Measurements from ENCODE around the gene HDAC1.

The HDAC1 gene

DNA sequence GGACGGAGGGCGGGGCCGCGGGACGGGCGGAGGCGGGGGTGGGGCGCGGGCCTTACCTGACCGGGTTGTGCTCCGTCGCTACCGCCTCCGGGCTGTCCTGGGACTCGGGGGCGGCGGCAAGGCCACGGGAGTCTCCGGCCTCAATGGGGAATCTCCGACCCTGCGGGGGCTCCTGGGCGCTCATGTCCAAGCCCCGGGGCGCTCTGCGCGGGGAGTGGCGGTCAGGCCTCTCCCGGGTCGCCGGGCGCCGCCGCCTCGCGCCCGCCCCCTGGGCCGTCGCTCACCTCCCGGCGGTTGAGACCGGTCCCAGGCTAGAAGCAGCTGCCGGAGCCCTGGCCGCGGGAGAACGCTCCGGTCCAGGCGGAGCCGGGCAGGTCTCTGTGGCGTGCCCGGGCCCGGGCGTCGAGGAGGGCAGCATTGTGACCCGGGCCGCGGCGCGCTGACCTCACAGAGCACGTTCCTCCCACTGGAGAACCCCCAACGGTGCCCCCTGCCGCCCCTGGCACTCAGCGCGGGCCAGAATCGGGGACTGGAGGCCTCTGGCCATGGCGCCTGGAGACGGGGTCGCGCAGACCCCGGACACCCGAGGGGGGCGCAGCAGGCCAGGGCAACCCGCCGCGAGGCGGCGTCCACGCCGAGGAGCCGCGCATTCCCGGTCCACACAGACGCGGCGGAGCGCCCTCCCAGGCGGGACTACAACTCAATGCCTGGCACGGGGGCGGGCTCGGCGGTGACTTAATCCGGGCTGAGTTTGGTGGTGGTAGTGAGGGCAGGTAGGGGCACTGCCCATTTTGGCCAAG lies 70.0 kb downstream of the HDAC1 start:
- Histone ChIP-seq H3K79me2 (ENCODE audit: control insufficient read depth, low read length) (no peaks in the 10 kb centered on the region), H3K27ac (ENCODE audit: low read depth, low read length) (no peak overlapping the region), H3K9me3 (ENCODE audit: control insufficient read depth, insufficient read depth, low read length) (no peaks in the 10 kb centered on the region), H3K36me3 (ENCODE audit: control insufficient read depth, low read length) (peaks cover 12% of the 10 kb centered on the region; the same call in 1 of the 2 replicates), H3K4me1 (ENCODE audit: control insufficient read depth, low read length) (peaks cover 27% of the 10 kb centered on the region), H3K9me2 (replicated peaks; ENCODE audit: control insufficient read depth, low read length) (no peaks in the 10 kb centered on the region), H3K4me3 (ENCODE audit: low read length) (peak overlapping the region; percentile 37), H3F3A (ENCODE audit: control insufficient read depth, insufficient read depth) (peaks cover 15% of the 10 kb centered on the region), H3K4me2 (ENCODE audit: low read length) (peak overlapping the region; percentile 53), H4K20me1 (ENCODE audit: control insufficient read depth, insufficient read depth, low read depth, low read length) (no peaks in the 10 kb centered on the region), H3K27me3 (ENCODE audit: control insufficient read depth, low read length) (no peaks in the 10 kb centered on the region)
- TF ChIP-seq, protein P1, sequence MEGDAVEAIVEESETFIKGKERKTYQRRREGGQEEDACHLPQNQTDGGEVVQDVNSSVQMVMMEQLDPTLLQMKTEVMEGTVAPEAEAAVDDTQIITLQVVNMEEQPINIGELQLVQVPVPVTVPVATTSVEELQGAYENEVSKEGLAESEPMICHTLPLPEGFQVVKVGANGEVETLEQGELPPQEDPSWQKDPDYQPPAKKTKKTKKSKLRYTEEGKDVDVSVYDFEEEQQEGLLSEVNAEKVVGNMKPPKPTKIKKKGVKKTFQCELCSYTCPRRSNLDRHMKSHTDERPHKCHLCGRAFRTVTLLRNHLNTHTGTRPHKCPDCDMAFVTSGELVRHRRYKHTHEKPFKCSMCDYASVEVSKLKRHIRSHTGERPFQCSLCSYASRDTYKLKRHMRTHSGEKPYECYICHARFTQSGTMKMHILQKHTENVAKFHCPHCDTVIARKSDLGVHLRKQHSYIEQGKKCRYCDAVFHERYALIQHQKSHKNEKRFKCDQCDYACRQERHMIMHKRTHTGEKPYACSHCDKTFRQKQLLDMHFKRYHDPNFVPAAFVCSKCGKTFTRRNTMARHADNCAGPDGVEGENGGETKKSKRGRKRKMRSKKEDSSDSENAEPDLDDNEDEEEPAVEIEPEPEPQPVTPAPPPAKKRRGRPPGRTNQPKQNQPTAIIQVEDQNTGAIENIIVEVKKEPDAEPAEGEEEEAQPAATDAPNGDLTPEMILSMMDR (IDR thresholded peaks at IDR 0.05; ENCODE audit: low read depth, low read length, poor library complexity, severe bottlenecking): peak; percentile 22
- no peak for TF ChIP-seq EZH2phosphoT487 (IDR thresholded peaks at IDR 0.05; ENCODE audit: borderline replicate concordance, low read length)

DNA sequence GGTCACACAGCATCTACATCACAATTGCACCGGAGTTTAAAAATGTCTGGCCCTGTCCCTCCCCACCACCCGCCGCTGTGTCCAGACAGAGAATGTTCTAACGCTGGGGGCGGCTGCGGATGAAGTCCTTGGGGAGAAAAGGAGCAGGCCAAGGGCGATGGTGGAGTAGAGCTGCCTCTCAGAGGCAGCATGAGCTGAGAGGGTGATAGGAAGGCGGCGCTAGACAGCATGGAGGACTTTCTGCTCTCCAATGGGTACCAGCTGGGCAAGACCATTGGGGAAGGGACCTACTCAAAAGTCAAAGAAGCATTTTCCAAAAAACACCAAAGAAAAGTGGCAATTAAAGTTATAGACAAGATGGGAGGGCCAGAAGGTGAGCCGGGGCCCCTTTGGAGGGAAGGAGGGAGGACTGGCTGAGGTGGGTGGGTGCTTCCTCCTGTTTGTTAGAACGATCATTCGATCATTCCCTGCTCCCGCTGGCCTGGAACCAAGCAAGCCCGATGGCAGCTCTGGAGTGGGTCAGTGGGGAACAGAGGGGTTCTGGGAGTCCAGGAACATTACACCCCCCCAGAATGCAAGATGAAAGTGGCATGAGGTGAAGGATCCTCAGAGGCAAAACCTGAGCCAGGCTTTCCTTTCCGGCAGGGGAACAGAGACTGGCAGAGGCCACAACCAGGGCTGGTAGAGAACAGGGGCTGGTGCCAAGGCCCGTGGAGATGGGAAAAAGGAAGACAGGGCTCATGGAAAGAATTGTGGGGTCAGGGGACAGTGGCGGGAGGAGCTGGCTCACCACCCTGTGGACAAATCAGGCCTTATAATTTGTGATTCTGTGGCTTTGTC lies 70.8 kb downstream of the HDAC1 start, which contains the start of the genes FAM229A and TSSK3:
TSS of gene FAM229A (minus strand) at position 12 of the 840 bp plus-strand sequence. CDS start 394 bp downstream, outside the sequence.
TSS of gene TSSK3 (plus strand) at position 66 of the 840 bp plus-strand sequence. CDS start at position 229, 163 bp downstream.
- Histone ChIP-seq H3K79me2 (ENCODE audit: control insufficient read depth, low read length) (no peaks in the 10 kb centered on the region), H3F3A (ENCODE audit: control insufficient read depth, insufficient read depth) (peaks cover 15% of the 10 kb centered on the region), H4K20me1 (ENCODE audit: control insufficient read depth, insufficient read depth, low read depth, low read length) (no peaks in the 10 kb centered on the region), H3K4me3 (ENCODE audit: low read length) (peak within 1 kb of the TSS; percentile 37), H3K9me2 (replicated peaks; ENCODE audit: control insufficient read depth, low read length) (no peaks in the 10 kb centered on the region), H3K4me1 (ENCODE audit: control insufficient read depth, low read length) (peaks cover 27% of the 10 kb centered on the region), H3K27ac (ENCODE audit: low read depth, low read length) (no peak within 1 kb of the TSS), H3K27me3 (ENCODE audit: control insufficient read depth, low read length) (no peaks in the 10 kb centered on the region), H3K9me3 (ENCODE audit: control insufficient read depth, insufficient read depth, low read length) (no peaks in the 10 kb centered on the region), H3K4me2 (ENCODE audit: low read length) (peak within 1 kb of the TSS; percentile 53), H3K36me3 (ENCODE audit: control insufficient read depth, low read length) (peaks cover 18% of the 10 kb centered on the region; the same call in 1 of the 2 replicates)
- TF ChIP-seq EZH2phosphoT487 (IDR thresholded peaks at IDR 0.05; ENCODE audit: borderline replicate concordance, low read length): no peak
- TF ChIP-seq, protein P1 (IDR thresholded peaks at IDR 0.05; ENCODE audit: low read depth, low read length, poor library complexity, severe bottlenecking): no peak

DNA sequence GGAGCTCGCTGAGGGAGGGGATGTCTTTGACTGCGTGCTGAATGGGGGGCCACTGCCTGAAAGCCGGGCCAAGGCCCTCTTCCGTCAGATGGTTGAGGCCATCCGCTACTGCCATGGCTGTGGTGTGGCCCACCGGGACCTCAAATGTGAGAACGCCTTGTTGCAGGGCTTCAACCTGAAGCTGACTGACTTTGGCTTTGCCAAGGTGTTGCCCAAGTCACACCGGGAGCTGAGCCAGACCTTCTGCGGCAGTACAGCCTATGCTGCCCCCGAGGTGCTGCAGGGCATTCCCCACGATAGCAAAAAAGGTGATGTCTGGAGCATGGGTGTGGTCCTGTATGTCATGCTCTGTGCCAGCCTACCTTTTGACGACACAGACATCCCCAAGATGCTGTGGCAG lies 71.8 kb downstream of the HDAC1 start:
- peaks cover 23% of the 10 kb centered on the region; the same call in 1 of the 2 replicates for H3K36me3 ChIP-seq (ENCODE audit: control insufficient read depth, low read length)

More for the DNA sequence above, 71.8 kb downstream of the HDAC1 start:
- no peak overlapping the region for H3K27ac ChIP-seq (ENCODE audit: low read depth, low read length)
- no peak overlapping the region for H3K4me2 ChIP-seq (ENCODE audit: low read length)
- H3K4me1 ChIP-seq (ENCODE audit: control insufficient read depth, low read length): peaks cover 27% of the 10 kb centered on the region
- TF ChIP-seq, protein P1 (IDR thresholded peaks at IDR 0.05; ENCODE audit: low read depth, low read length, poor library complexity, severe bottlenecking): no peak
- no peaks in the 10 kb centered on the region for H3K9me2 ChIP-seq (replicated peaks; ENCODE audit: control insufficient read depth, low read length)
- no peak overlapping the region for H3K4me3 ChIP-seq (ENCODE audit: low read length)
- H3K9me3 ChIP-seq (ENCODE audit: control insufficient read depth, insufficient read depth, low read length): no peaks in the 10 kb centered on the region
- no peaks in the 10 kb centered on the region for H3K79me2 ChIP-seq (ENCODE audit: control insufficient read depth, low read length)
- no peaks in the 10 kb centered on the region for H4K20me1 ChIP-seq (ENCODE audit: control insufficient read depth, insufficient read depth, low read depth, low read length)
- peaks cover 11% of the 10 kb centered on the region for H3F3A ChIP-seq (ENCODE audit: control insufficient read depth, insufficient read depth)
- no peaks in the 10 kb centered on the region for H3K27me3 ChIP-seq (ENCODE audit: control insufficient read depth, low read length)
